T-helper 1 cell treated with Interleukin-12 subunit alpha and Interleukin-12 subunit beta and Interleukin-4 antibody, amounts not matched to agents 30 ng/mL and 1 ng/mL, for 36 hours (primary cell): ENCODE measurements around the gene UTP11. TPM values are rescaled to one million over a fixed set of nuclear protein-coding genes. Genes with fewer than 3 reads are reported as not detected.
"Not testable (repeated sequence)": the region's sequence is repeated elsewhere in the genome, so short reads cannot be mapped to it uniquely, and the experiment has no call there.

Source experiments
- intact Hi-C: fragments of 100-400 bp; cut with micrococcal nuclease; formaldehyde crosslinking; loops from one replicate; pipeline ENCODE4 v1.15.1; 2024
- total RNA-seq: library from RNA; stranded (reverse); gene quantifications from 2 replicates; pipeline ENCODE4 v1.2.3, GENCODE V29; 2022

UTP11 gene, protein sequence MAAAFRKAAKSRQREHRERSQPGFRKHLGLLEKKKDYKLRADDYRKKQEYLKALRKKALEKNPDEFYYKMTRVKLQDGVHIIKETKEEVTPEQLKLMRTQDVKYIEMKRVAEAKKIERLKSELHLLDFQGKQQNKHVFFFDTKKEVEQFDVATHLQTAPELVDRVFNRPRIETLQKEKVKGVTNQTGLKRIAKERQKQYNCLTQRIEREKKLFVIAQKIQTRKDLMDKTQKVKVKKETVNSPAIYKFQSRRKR
- total RNA-seq: 45.5 and 56.2 TPM in 2 replicates

DNA sequence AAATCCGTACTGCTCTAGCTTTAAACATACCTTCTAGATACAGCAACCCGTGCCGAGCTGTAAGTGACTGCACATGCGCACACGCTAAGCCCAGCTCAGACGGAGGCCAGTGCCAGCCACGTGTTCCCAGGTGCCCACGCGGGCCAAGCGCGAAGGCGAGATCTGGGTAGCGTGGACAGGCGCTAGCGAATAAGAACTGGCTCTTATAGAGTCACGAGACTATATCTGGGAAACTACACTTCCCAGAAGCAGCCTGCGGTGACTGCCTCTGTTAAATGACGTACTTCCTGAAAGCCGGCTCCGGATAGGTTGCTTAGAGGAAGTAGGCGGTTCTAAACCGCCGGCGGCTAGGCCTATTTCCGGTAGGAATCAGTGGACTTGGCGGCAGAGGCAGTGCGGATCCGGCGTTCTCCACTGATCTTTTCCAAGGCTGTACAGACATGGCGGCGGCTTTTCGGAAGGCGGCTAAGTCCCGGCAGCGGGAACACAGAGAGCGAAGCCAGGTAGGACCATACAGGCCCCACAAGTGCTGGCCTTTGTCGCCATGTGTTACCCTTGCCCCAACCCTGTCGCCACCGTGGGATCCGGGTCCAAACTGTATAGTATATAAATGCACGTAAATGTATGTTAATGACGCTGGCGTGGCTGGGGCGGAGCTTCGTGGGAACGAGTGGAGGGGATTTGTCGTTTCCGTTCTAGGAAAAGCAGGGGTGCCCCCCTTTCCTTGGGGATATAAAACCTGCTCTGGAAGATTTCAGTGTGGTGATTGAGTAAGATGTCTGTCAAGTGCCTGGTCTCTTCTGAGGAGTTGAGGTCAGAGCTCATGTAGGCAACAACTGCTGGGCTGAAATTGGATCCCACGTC is at the start of gene UTP11:
Gene UTP11, plus strand, starts transcription at position 372 of the 864 bp plus-strand sequence. Its CDS starts 69 bp downstream, at position 441.
- intact Hi-C loops: loop anchor here (1.0 to 10.0 kb wide), 11 partner anchors 18 to 1182 kb away; partner anchors contain the start of genes CDCA8, GNL2, INPP5B and MTF1

DNA sequence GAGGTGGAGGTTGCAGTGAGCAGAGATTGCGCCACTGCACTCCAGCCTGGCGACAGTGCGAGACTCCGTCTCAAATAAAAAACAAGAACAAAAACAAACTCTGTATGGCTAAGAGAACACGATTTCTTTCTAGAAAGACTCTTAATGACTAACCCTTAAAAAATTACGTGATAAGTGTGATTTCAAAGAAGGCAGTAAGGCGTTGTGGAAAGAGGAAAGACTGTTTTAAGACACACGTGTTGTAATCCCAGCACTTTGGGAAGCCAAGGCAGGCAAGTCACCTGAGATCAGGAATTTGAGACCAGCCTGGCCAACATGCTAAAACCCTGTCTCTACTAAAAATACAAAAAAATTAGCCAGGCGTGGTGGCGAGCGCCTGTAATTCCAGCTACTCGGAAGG is 48.4 kb upstream of the UTP11 start:
- intact Hi-C loops: not testable (repeated sequence)

DNA sequence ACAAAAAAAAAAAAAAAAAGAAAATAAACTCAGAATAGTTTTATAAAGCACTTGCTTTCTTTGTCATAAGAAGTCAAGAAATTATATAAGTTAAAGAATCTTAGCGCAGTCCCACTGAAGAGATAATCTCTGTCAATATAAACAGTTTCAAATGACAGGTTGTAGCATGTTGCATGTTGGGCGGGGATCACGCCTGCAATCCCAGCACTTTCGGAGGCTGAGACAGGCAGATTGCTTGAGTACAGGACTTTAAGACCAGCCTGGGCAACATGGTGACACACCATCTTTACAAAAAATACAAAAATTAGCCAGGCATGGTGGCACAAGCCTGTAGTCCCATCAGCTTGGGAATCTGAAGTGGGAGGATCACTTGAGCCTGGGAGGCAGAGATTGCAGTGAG is 47.2 kb upstream of the UTP11 start:
- intact Hi-C loops: no loop called here

DNA sequence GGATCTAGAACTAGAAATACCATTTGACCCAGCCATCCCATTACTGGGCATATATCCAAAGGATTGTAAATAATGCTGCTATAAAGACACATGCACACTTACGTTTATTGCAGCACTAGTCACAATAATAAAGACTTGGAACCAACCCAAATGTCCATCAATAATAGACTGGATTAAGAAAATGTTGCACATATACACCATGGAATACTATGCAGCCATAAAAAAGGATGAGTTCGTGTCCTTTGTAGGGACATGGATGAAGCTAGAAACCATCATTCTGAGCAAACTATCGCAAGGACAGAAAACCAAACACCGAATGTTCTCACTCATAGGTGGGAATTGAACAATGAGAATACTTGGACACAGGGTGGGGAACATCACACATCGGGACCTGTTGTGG is 38.9 kb upstream of the UTP11 start:
- intact Hi-C loops: not testable (repeated sequence)

DNA sequence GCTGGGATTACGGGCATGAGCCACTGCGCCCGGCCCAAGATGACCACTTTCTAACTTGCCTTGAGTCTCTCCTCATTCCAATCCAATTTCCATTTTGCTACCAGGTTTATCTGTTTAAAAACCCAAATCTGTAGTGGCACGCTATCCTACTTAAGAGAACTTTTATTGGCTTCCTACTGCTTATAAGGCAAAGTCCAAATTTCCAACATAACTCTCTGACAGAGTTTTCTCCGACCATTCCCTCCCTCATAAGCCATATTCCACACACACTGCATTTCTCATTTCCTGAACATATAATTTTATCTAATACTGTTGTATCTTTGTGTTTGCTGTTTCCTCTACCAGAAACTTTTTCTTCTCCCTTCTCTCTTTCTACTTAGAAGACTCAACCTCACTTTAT is 38.0 kb upstream of the UTP11 start:
- intact Hi-C loops: no loop called here

DNA sequence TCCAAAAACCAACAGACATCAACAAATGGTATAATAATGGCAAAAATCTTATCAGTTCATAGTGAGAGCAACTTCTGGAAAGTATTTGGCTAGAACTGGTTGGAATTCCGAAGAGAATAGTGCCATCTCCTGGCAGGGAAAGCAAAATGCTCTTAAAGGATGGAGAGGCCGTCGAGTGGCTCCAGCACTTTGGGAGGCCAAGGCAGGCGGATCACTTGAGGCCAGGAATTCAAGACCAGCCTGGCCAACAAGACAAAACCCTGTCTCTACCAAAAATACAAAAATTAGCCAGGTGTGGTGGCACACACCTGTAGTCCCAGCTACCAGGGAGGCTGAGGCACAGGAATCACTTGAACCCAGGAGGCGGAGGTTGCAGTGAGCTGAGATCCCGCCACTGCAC is 37.5 kb upstream of the UTP11 start:
- intact Hi-C loops: loop anchor here (1.0 kb wide), 1 partner anchor 85 kb away; no protein-coding TSS in a partner anchor

DNA sequence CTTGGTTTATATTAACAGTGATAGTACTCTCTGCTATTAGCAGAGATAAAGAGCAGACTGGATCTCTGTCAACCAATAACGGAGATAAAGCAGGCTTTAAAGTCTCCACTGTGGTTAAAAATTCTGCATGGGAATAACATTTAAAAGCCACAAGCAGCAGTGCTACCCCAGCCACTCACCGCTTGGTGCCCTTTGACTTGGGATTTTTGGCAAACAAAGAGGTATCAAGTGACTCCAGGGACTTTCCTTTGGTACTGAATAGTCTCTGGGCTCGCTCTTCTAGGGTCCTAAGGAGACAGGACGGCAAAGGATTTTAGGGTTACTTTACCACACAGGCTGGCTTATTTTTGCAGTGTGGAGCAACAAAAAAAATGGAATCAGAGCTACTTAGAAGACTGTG is 34.0 kb upstream of the UTP11 start:
- intact Hi-C loops: no loop called here

DNA sequence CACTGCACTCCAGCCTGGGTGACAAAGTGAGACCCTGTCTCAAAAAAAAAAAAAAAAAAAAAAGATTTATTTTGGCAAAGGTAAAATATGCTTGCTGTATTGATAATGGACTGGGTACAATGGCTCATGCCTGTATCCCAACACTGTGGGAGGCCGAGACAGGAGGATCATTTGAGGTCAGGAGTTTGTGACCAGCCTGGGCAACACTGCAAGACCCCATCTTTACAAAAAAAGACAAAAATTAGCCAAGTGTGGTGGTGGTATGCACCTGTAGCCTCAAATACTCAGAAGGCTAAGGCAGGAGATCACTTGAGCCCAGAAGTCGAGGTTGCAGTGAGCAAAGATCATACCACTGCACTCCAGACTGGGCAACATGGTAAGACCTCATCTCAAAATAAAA is 29.0 kb upstream of the UTP11 start:
- intact Hi-C loops: loop anchor here (5.0 kb wide), 1 partner anchor 34 kb away; no protein-coding TSS in a partner anchor

DNA sequence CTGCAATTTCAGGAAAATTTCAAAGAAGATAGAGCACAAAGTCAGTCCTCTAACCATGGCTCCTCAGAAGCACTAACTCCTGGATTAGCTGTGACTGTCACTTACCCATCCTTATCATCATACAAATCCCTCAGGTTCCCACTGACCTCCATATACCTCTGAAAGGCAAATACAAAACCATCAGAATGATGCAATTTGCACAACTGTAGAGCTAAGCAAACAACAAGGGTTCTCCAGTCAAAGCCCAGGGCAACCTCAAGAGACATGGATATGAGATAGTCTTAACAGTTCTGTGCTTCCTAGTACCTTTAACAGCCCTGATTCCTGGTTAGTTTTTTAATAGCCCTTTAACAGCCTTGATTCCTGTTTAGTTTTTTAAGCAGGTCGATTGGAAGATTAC is 24.9 kb upstream of the UTP11 start:
- intact Hi-C loops: no loop called here

DNA sequence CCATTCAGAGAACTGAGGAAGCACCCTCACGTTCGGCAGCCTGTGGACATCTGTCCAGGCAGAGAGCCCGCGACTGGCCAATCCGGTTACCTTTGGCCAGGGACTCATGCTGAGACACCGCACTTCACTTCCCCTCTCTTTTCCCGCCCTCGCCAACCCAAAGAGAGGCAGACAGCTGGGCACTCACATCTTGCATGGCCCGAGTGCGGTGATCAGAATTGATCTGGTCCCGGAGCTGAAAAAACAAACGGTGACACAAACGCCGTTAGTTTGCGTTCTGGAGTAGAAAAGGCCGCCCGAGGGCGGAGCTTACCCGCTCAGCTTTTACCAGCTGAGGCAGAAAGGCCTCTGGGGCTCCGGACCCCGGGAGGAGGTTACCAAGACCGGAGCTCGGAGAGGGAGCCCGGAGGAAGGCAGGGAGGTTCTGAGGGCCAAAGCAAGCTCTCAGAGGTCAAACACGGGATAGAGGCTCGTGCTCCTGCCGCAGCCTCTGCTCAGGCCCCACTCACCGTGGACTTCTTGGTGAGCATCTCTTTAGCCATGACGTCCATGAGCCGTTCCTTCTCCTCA is 23.1 kb upstream of the UTP11 start:
- intact Hi-C loops: loop anchor here (1.0 kb wide), 2 partner anchors 58 to 435 kb away; partner anchors contain the start of gene SNIP1

DNA sequence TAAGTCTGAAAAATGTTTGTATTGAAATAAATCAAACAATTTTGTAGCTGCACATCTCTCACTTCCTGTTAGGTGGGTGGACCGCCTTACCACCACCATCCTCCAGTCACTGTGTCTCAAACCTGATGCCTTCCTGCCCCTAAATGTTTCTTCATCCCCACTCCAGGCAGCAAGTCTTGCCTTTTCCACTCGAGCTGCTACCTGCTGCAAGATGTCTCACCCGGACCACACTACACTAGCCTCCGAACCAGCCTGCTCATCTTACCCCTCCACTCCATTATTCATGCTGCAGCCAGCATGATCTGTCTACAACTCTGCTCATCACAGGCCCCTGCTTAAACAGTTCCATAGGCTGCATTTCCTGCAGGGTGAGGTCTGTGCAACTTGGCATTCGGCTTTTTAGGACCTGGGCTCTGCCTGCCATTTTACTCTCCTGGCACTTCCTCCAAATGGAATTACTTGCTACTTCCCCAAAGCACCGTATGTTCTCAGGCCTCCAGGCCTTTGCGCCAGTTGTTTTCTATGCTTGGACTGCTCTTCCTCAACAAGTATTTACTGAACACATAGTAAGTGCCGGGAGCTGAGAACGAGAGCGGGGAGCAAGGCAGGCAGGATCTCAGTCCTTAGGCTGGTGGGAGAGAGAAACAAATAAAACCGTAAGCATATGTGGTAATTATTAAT is 17.5 kb upstream of the UTP11 start:
- intact Hi-C loops: loop anchor here (1.0 kb wide), 2 partner anchors 8 to 14 kb away; no protein-coding TSS in a partner anchor

DNA sequence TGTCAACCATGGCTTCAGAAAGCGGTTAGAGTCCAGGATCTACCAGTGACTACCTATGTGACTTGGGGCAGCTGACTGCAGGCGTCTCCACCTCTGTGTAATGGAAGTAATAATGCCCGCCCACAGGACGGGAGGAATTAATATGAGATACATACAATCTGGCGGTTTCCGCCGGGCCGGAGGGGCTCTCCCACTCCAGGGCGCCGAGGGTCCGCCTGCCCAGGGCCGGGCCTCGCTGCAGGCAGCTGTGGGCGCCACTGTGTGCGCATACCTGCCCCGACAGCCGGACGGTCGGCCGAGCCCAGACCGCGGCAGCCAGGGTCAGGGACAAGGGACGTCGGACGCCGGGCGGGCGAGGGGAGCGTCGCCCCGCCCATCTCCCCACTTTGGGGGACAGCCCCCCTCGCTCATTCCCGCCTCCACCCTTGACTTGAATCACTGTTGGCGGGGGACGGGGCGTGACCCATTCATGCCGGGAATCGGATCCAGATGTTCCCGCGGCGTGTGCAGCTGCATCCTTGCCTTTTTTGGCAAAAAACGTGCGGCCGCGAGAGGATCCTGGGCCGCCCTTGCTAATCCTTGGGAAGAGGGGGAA is 16.7 kb upstream of the UTP11 start:
- intact Hi-C loops: loop anchor here (1.0 kb wide), 2 partner anchors 7 to 13 kb away; no protein-coding TSS in a partner anchor

DNA sequence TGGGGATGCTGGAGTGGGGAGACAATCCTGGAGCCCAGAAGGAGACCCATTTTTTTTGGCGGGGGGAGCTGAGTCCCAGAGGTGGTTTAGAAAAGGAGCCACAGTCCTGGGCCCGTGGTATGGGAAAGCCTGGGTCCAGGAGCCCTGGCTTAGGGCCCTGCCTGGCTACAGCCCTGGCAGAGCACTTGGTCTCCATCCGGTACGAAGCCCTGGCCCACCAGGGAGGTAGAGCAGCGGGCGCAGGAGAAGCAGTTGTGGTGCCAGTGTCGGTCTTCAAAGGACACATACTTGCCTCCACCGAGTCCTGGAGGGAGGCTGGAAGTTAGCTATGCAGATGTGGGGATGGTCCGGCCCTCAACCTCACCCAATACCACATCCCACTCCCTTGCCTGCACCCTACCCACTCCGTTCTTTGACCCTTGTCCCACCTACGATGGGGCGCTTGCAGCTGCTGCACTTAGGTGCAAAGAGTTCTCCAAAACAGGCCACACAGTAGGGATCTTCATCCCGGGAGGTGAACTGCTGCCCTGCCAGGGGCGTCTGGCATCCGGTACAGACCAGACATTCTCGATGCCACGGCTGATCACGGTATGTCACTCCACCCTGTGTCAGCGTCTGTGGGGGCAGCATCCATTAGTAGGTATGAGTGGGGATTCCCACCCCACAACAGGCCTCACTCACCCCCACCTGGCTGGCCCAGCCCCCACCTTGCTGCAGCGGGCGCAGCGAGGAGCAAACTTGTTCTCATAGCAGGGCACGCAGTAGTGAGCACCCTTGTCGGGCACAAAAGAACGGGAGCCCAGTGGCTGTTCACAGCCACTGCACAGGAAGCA is 15.1 kb upstream of the UTP11 start:
- intact Hi-C loops: no loop called here

DNA sequence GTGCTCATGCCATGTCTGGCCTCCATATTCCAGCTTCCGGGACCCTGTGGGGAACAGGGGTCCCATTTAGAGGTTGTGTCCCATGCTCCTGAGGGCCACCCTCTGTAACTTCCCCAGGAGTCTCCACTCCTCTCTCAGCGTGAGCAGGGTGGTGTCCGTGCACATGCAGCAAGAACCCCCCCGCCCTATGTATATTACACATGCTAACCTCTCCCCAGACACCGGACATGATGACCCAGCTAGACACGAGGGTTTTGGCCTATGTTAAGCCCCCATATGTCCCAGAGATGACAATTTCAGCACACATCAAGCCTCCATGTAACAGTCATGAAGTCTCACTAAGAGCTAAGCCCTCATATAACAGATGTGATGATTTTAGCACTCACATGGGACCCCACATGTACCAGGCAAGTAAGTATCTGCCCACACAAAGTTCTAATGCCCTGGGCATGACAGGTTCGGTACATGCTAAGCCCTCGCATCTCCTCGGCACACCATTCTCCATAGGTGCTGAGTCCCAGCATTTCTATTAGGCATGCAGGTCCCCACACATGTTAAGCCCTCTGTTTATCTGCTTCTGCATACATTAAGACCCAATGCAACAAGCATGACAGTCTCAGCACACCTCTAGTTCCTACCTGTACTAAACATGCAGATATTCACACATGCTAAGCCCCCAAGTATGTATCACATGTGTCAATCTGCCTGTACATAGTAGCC is 14.3 kb upstream of the UTP11 start:
- intact Hi-C loops: no loop called here

DNA sequence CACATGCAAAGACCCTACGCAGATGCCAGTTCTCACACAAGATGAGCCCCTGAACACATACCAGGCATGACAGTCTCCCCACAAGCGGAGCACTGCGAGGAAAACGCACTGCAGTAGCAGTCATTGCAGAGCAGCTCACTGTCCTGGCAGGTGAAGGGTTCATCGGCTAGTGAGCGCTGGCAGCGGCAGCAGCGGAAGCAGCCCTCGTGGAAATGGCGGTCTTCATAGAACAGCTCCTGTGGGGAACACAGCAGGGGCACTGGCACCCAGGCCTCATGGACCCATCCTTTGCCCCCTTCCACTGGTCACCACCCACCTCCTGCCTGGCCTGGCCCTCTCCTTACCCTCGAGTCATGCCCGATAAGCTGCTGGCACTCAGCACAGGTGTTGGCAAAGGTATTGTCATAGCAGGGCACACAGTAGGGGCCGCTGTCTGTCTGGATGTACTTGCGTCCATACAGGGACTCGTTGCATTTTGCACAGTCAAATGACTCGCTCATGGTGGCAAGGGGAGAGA is 13.6 kb upstream of the UTP11 start:
- intact Hi-C loops: no loop called here

DNA sequence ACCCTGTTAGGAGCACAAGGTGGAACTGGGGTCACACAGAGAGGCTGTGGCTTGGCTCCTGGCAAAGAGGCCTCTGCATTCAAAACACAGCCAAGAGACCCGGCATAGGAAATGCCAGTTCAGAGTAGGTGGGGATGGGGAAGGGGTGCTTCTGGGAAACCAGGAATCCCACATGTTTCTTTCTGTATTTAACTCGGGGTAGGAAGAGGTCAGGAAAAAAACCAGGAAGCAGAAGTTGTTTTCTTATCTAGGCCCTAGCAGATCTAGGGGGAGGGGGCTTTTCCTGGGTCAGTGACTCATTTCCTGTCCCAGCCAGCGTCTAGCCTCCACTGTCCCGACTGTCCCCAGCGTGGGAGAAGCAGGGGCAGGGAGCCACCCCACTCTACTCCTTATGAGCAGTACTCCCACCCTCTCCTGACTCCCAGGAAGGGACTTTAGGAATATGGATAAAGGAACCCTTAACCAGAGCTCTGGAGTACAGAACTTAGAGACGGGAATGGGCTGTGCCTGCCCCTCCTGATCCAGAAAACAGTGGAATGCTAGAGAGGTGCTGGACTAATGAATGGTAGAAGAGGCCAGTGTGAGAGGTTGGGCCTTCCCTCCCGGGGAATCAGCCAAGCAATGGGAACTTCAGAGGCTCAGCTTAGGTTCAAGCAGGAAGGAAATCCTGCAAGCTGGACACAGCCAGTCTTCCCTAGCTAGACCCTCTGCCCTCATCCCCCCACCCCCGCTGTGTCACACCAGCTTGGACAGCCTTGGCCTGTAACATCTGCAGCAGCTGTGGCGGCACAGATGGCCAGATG is 12.9 kb upstream of the UTP11 start:
- intact Hi-C loops: no loop called here

DNA sequence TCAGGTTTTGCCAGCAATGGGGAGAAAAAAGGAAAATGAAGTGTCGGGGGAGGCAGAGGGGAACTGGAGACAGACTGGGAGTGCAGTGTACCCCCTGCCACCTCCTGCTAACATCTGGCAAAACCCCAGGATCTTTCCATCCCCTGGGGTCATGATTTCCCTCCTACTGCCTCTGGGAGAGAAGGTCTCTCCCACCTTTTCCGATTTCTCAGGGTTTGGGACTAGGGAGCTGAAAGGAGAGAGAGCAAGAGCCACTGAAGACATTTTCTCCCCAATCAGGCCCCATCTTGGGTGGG is 12.4 kb upstream of the UTP11 start:
- intact Hi-C loops: no loop called here
